MM.1S (cell line): ENCODE measurements around the gene ITGB3BP.
"Not testable (repeated sequence)": the region's sequence is repeated elsewhere in the genome, so short reads cannot be mapped to it uniquely, and the experiment has no call there.

ENCODE experiments used
- DNase-seq: peaks from one replicate; pipeline ENCODE4 v3.0.0-alpha.2; 2015
- H2AFZ ChIP-seq: fragments of 300-600 bp; sonication (generic); 2 replicates; pipeline ENCODE4 v1.6.0; 2016; ENCODE audit warnings: antibody characterized with exemption, low read length
- H3F3A ChIP-seq: fragments of 300-600 bp; sonication (generic); 2 replicates; pipeline ENCODE4 v1.6.1; 2016; ENCODE audit warnings: mild to moderate bottlenecking, antibody characterized with exemption, low read length, moderate library complexity, mixed read lengths; ENCODE audit not compliant: insufficient read depth
- H3K27ac ChIP-seq: fragments of 300-600 bp; sonication (generic); 2 replicates; pipeline ENCODE4 v1.5.1; 2016; ENCODE audit warnings: mild to moderate bottlenecking, low read length
- H3K27me3 ChIP-seq: fragments of 300-600 bp; sonication (generic); replicated peaks from 2 replicates; pipeline ENCODE4 v1.6.0; 2016; ENCODE audit warnings: low read length; ENCODE audit not compliant: insufficient read depth
- H3K36me3 ChIP-seq: fragments of 300-600 bp; sonication (generic); replicated peaks from 2 replicates; pipeline ENCODE4 v1.6.1; 2016; ENCODE audit warnings: mild to moderate bottlenecking, low read length, mixed read lengths; ENCODE audit not compliant: insufficient read depth
- H3K4me1 ChIP-seq: fragments of 300-600 bp; sonication (generic); 2 replicates; pipeline ENCODE4 v1.6.1; 2016; ENCODE audit warnings: low read length, mixed read lengths
- H3K4me2 ChIP-seq: fragments of 300-600 bp; sonication (generic); 2 replicates; pipeline ENCODE4 v1.6.0; 2016; ENCODE audit warnings: low read depth, low read length
- H3K4me3 ChIP-seq: fragments of 300-600 bp; sonication (generic); 2 replicates; pipeline ENCODE4 v1.5.1; 2016; ENCODE audit warnings: low read length, mixed read lengths
- H3K79me2 ChIP-seq: fragments of 300-600 bp; sonication (generic); 2 replicates; pipeline ENCODE4 v1.6.1; 2016; ENCODE audit warnings: mixed run types, low read length, mixed read lengths
- H3K9ac ChIP-seq: fragments of 300-600 bp; sonication (generic); 2 replicates; pipeline ENCODE4 v1.6.1; 2016; ENCODE audit warnings: low read length, mixed read lengths
- H3K9me2 ChIP-seq: fragments of 300-600 bp; sonication (generic); replicated peaks from 2 replicates; pipeline ENCODE4 v1.6.1; 2016; ENCODE audit warnings: mild to moderate bottlenecking, low read length, mixed read lengths; ENCODE audit not compliant: insufficient read depth
- H3K9me3 ChIP-seq: fragments of 300-600 bp; sonication (generic); replicated peaks from 2 replicates; pipeline ENCODE4 v1.6.1; 2016; ENCODE audit warnings: mild to moderate bottlenecking, low read length, mixed read lengths; ENCODE audit not compliant: insufficient read depth
- H4K20me1 ChIP-seq: fragments of 300-600 bp; sonication (generic); 2 replicates; pipeline ENCODE4 v1.6.1; 2016; ENCODE audit warnings: mild to moderate bottlenecking, low read length, moderate library complexity, mixed read lengths; ENCODE audit not compliant: insufficient read depth
- CTCF ChIP-seq: fragments of 300-600 bp; sonication (generic); IDR thresholded peaks from 2 replicates; pipeline ENCODE4 v1.5.1; 2016; ENCODE audit warnings: antibody characterized with exemption, low read length, mixed read lengths
- EZH2 ChIP-seq: fragments of 300-600 bp; sonication (generic); optimal IDR thresholded peaks from 2 replicates; pipeline ENCODE3; 2017; ENCODE audit warnings: low read depth, mild to moderate bottlenecking, antibody characterized with exemption, low read length, mixed read lengths
- EZH2phosphoT487 ChIP-seq: fragments of 300-600 bp; sonication (generic); IDR thresholded peaks from 2 replicates; pipeline ENCODE4 v1.6.1; 2018; ENCODE audit warnings: antibody characterized with exemption, low read length

Gene ITGB3BP

DNA sequence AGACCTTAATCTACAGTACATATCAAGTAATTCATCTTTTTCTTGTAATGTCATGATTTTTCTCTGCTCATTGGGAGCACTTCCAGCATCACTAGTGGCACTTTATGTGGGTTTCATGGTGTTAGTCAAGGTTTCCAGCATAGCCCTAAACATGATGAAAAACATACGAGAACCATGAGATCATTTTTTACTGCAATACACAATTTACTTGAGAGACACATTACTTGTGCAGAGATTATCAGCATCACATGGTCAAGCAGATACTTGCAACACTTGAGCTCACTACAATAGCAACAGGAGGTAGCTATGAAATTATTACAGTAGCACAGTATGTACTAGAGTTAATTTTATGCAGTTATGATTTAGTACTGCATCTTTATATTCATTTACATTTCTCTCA lies 36.4 kb downstream of the ITGB3BP start:
- Histone ChIP-seq H3K27me3 (no peaks in the 10 kb centered on the region), H3K9me3 (no peaks in the 10 kb centered on the region), H3K4me1 (no peaks in the 10 kb centered on the region), H3K9me2 (no peaks in the 10 kb centered on the region), H3K27ac (no peak overlapping the region), H3K36me3 (no peaks in the 10 kb centered on the region), H4K20me1 (no peaks in the 10 kb centered on the region), H3K4me2 (no peak overlapping the region), H3K9ac (no peak overlapping the region), H3F3A (no peaks in the 10 kb centered on the region), H3K4me3 (no peak overlapping the region), H2AFZ (no peak overlapping the region), H3K79me2 (no peaks in the 10 kb centered on the region)
- no peak for DNase-seq
- TF ChIP-seq EZH2phosphoT487 (no peak), CTCF (no peak), EZH2 (no peak)

DNA sequence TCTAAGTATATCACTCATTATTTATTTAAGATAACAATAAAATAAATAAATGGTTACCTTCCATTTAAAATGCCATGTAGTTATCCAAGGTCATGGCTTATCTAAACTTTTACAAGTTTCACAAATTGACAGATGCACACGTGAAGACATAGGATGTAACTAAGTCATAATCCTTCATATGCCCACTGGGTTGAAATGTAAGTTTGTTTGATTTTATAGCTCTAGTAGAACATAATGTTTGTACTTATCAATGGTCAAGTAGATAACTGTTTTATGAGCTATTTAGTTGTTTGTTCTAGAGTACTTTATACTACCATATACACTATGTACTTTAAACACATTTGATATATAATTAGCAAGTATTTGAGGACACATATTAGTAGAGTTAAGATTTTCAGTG lies 43.0 kb downstream of the ITGB3BP start:
- H3K4me3 ChIP-seq: no peak overlapping the region
- no peak for DNase-seq
- TF ChIP-seq EZH2phosphoT487 (no peak), CTCF (no peak), EZH2 (no peak)
- H3K27me3 ChIP-seq: no peaks in the 10 kb centered on the region
- no peak overlapping the region for H3K9ac ChIP-seq
- H3K9me2 ChIP-seq: no peaks in the 10 kb centered on the region
- H3K27ac ChIP-seq: no peak overlapping the region
- H3K9me3 ChIP-seq: no peaks in the 10 kb centered on the region
- no peak overlapping the region for H3K4me2 ChIP-seq
- no peaks in the 10 kb centered on the region for H4K20me1 ChIP-seq
- no peaks in the 10 kb centered on the region for H3K79me2 ChIP-seq
- H3F3A ChIP-seq: no peaks in the 10 kb centered on the region
- no peaks in the 10 kb centered on the region for H3K4me1 ChIP-seq
- no peak overlapping the region for H2AFZ ChIP-seq
- H3K36me3 ChIP-seq: no peaks in the 10 kb centered on the region

DNA sequence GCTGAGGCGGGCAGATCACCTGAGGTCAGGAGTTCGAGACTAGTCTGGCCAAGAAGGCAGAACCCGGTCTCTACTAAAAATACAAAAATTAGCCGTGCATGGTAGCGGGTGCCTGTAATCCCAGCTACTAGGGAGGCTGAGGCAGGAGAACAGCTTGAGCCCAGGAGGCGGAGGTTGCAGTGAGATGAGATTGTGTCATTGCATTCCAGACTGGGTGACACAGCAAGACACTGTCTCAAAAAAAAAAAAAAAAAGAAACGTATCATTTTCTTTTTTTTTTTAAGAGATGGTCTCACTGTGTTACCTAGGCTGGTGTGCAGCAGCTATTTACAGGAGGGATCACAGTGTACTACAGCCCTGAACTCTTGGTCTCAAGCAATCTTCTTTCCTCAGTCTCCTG lies 47.3 kb downstream of the ITGB3BP start:
- no peak overlapping the region for H3K4me3 ChIP-seq
- TF ChIP-seq CTCF (no peak), EZH2 (no peak), EZH2phosphoT487 (no peak)
- no peak for DNase-seq
- H3K9ac ChIP-seq: no peak overlapping the region
- H3K36me3 ChIP-seq: no peaks in the 10 kb centered on the region
- no peaks in the 10 kb centered on the region for H3K4me1 ChIP-seq
- no peak overlapping the region for H3K4me2 ChIP-seq
- H3K27me3 ChIP-seq: no peaks in the 10 kb centered on the region
- no peaks in the 10 kb centered on the region for H3F3A ChIP-seq
- no peak overlapping the region for H2AFZ ChIP-seq
- no peaks in the 10 kb centered on the region for H3K9me2 ChIP-seq
- H3K9me3 ChIP-seq: no peaks in the 10 kb centered on the region
- no peak overlapping the region for H3K27ac ChIP-seq
- no peaks in the 10 kb centered on the region for H4K20me1 ChIP-seq
- no peaks in the 10 kb centered on the region for H3K79me2 ChIP-seq

DNA sequence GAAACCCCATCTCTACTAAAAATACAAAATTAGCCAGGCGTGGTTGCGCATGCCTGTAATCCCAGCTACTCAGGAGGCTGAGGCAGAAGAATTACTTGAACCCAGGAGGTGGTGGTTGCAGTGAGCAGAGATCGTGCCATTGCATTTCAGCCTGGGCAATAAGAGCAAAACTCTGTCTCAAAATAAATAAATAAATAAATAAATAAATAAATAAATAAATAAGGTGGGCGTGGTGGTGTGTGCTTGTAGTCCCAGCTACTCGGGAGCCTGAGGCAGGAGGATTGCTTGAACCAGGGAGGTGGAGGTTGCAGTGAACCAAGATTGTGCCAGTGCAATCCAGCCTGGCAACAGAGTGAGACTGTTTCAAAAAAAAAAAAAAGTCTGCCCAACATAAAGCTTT lies 54.3 kb downstream of the ITGB3BP start:
- not testable (repeated sequence) for H3K9me2 ChIP-seq, H2AFZ ChIP-seq, H3K27ac ChIP-seq, H3K36me3 ChIP-seq, H3K4me2 ChIP-seq, H3K9me3 ChIP-seq, H4K20me1 ChIP-seq, H3K9ac ChIP-seq, H3K4me3 ChIP-seq, H3F3A ChIP-seq, H3K79me2 ChIP-seq, DNase-seq, H3K4me1 ChIP-seq, H3K27me3 ChIP-seq
